ENCODE results near the gene MSH5.
A peak's percentile ranks its signal among the peaks of the same experiment; 100 is the strongest.

The MSH5 gene

GRCh38 chr6:31713991-31714684 is 25.7 kb upstream of the MSH5 start:
- no peak for DNase-seq

GRCh38 chr6:31715022-31715958 is 24.5 kb upstream of the MSH5 start, which contains the start of gene LY6G6D:
Gene LY6G6D, plus strand, starts transcription at chr6:31715348. Its CDS starts 8 bp downstream, at chr6:31715356.
- DNase-seq, result no peak

GRCh38 chr6:31717499-31718222 is 22.1 kb upstream of the MSH5 start:
- no peak for DNase-seq

- DNase-seq, result no peak
Observed at GRCh38 chr6:31718265-31718664, 21.5 kb upstream of the MSH5 start.

GRCh38 chr6:31719001-31719400 is 20.8 kb upstream of the MSH5 start:
- DNase-seq, result no peak

- no peak for DNase-seq
Observed at GRCh38 chr6:31720196-31720770, 19.5 kb upstream of the MSH5 start.

GRCh38 chr6:31721351-31722020 is 18.3 kb upstream of the MSH5 start, which contains the start of gene LY6G6C:
Gene LY6G6C, minus strand, starts transcription at chr6:31721746. Its CDS starts 67 bp downstream, at chr6:31721679.
- no peak for DNase-seq

- no peak for DNase-seq
Observed at GRCh38 chr6:31722173-31722572, 17.6 kb upstream of the MSH5 start.

GRCh38 chr6:31723245-31723979 is 16.4 kb upstream of the MSH5 start, which contains the start of gene MPIG6B:
Gene MPIG6B, plus strand, starts transcription at chr6:31723373. Its CDS starts 11 bp downstream, at chr6:31723384.
- no peak for DNase-seq

- DNase-seq, result no peak
Observed at GRCh38 chr6:31723980-31724691, 15.7 kb upstream of the MSH5 start.

- no peak for DNase-seq
Observed at GRCh38 chr6:31725502-31726350, 14.1 kb upstream of the MSH5 start.

- no peak for DNase-seq
Observed at GRCh38 chr6:31727034-31727716, 12.6 kb upstream of the MSH5 start.

- no peak for DNase-seq
Observed at GRCh38 chr6:31727717-31728671, 11.8 kb upstream of the MSH5 start.

- no peak for DNase-seq
Observed at GRCh38 chr6:31728767-31729514, 10.9 kb upstream of the MSH5 start, which contains the start of gene DDAH2. Gene DDAH2, minus strand, starts transcription at chr6:31729299. Its CDS starts 138 bp downstream, at chr6:31729161.

- peak; percentile 78 for DNase-seq
Observed at GRCh38 chr6:31729515-31729978, 10.3 kb upstream of the MSH5 start.

GRCh38 chr6:31729979-31730630 is 9.7 kb upstream of the MSH5 start:
- peak; percentile 60 for DNase-seq

All from activated naive CD4-positive, alpha-beta T cell treated with anti-CD3 and anti-CD28 coated beads, Interleukin-2, amount 50 U/mL, for 16 hours (primary cell).